BE2C (cell line): ENCODE results near the gene RAD52. TPM values are rescaled to one million over a fixed set of nuclear protein-coding genes. Genes with fewer than 3 reads are reported as not detected.
A peak's percentile ranks its signal among the peaks of the same experiment; 100 is the strongest.

Experiments
- DNase-seq: peaks from one replicate; pipeline ENCODE4 v3.0.0-alpha.2; 2020
- H3K27me3 ChIP-seq: fragments of 250-450 bp; sonication (Bioruptor Pico); 2 replicates; pipeline ENCODE4 v1.5.1; 2020; ENCODE audit warnings: mild to moderate bottlenecking
- H3K36me3 ChIP-seq: fragments of 250-450 bp; sonication (Bioruptor Pico); 2 replicates; pipeline ENCODE4 v1.5.1; 2020; ENCODE audit warnings: mild to moderate bottlenecking
- H3K4me1 ChIP-seq: fragments of 250-450 bp; sonication (Bioruptor Pico); 2 replicates; pipeline ENCODE4 v1.5.1; 2020
- H3K4me3 ChIP-seq: 2 replicates; pipeline ENCODE4 v1.5.1; 2011; ENCODE audit warnings: low read depth, low read length
- H3K9me3 ChIP-seq: fragments of 250-450 bp; sonication (Bioruptor Pico); 2 replicates; pipeline ENCODE4 v1.5.1; 2020
- CTCF ChIP-seq: IDR thresholded peaks from 2 replicates; pipeline ENCODE4 v1.5.1; 2012; ENCODE audit warnings: mild to moderate bottlenecking, low read depth, low read length
- polyA plus RNA-seq: library from polyadenylated mRNA; unstranded; fragments of >200 nt; gene quantifications from one replicate; pipeline ENCODE4 v1.2.1, GENCODE V29; 2012; ENCODE audit warnings: low read depth, missing spikeins; ENCODE audit not compliant: insufficient read length, insufficient read depth

RAD52 gene
- 16.0 TPM for polyA plus RNA-seq

GRCh38 chr12:949453-950191 lies at the start of gene RAD52:
Gene RAD52, minus strand, starts transcription at chr12:949694. Its CDS starts 16,636 bp downstream, at chr12:933058.
- peak; percentile 87 for TF ChIP-seq CTCF
- H3K9me3 ChIP-seq: no peaks in the 10 kb centered on the region

GRCh38 chr12:998020-998874 lies 48.8 kb upstream of the RAD52 start:
- H3K36me3 ChIP-seq: no peaks in the 10 kb centered on the region
- no peaks in the 10 kb centered on the region for H3K27me3 ChIP-seq
- H3K9me3 ChIP-seq: no peaks in the 10 kb centered on the region
- DNase-seq: peak; percentile 23
- no peak overlapping the region for H3K4me3 ChIP-seq
- TF ChIP-seq CTCF: no peak
- H3K4me1 ChIP-seq: no peaks in the 10 kb centered on the region; the same call in 1 of the 2 replicates

More at GRCh38 chr12:949453-950191, at the start of gene RAD52:
- H3K36me3 ChIP-seq: no peaks in the 10 kb centered on the region
- no peaks in the 10 kb centered on the region for H3K27me3 ChIP-seq
- peak within 1 kb of the TSS; percentile 92 for H3K4me3 ChIP-seq
- DNase-seq: peak; percentile 98
- H3K4me1 ChIP-seq: peaks cover 2% of the 10 kb centered on the region; the same call in 1 of the 2 replicates

GRCh38 chr12:997505-997904 lies 48.0 kb upstream of the RAD52 start:
- H3K9me3 ChIP-seq: no peaks in the 10 kb centered on the region
- TF ChIP-seq CTCF: no peak
- H3K4me3 ChIP-seq: no peak overlapping the region
- DNase-seq: no peak
- H3K36me3 ChIP-seq: no peaks in the 10 kb centered on the region
- no peaks in the 10 kb centered on the region for H3K27me3 ChIP-seq
- H3K4me1 ChIP-seq: peaks cover 3% of the 10 kb centered on the region; the same call in 1 of the 2 replicates

GRCh38 chr12:996881-997280 lies 47.4 kb upstream of the RAD52 start:
- Histone ChIP-seq H3K4me3 (no peak overlapping the region), H3K27me3 (no peaks in the 10 kb centered on the region), H3K4me1 (peaks cover 7% of the 10 kb centered on the region), H3K36me3 (no peaks in the 10 kb centered on the region), H3K9me3 (no peaks in the 10 kb centered on the region)
- no peak for TF ChIP-seq CTCF
- no peak for DNase-seq

- peak overlapping the region; percentile 82 for H3K4me3 ChIP-seq
- no peak for TF ChIP-seq CTCF
- H3K4me1 ChIP-seq: peaks cover 17% of the 10 kb centered on the region
- no peaks in the 10 kb centered on the region for H3K9me3 ChIP-seq
- H3K27me3 ChIP-seq: no peaks in the 10 kb centered on the region
- no peaks in the 10 kb centered on the region for H3K36me3 ChIP-seq
- no peak for DNase-seq
These were observed 43.2 kb upstream of the RAD52 start for GRCh38 chr12:992647-993046.
